ENCODE data around the gene GPR15LG.
"Not testable (repeated sequence)": the region's sequence is repeated elsewhere in the genome, so short reads cannot be mapped to it uniquely, and the experiment has no call there.

GPR15LG gene

GRCh38 chr10:84173501-84173929 lies at the start of gene GPR15LG:
GPR15LG (plus strand) TSS chr10:84173801; CDS start chr10:84173852, 51 bp downstream.
- no peak for DNase-seq

GRCh38 chr10:84125910-84126784 lies 47.5 kb upstream of the GPR15LG start:
- not testable (repeated sequence) for DNase-seq

GRCh38 chr10:84126785-84127167 lies 46.8 kb upstream of the GPR15LG start:
- no peak for DNase-seq

- DNase-seq, result no peak
These were observed 37.8 kb upstream of the GPR15LG start for GRCh38 chr10:84135836-84136235.

- DNase-seq, result no peak
These were observed 35.8 kb upstream of the GPR15LG start for GRCh38 chr10:84137811-84138210.

- DNase-seq, result peak; percentile 54
These were observed 35.0 kb upstream of the GPR15LG start for GRCh38 chr10:84138478-84139125.

GRCh38 chr10:84139126-84140035 lies 34.2 kb upstream of the GPR15LG start, which contains the start of gene GHITM:
GHITM (plus strand) TSS chr10:84139509; CDS start chr10:84141501, 1,992 bp downstream.
- peak; percentile 100 for DNase-seq

- peak; percentile 56 for DNase-seq
These were observed 33.6 kb upstream of the GPR15LG start for GRCh38 chr10:84140036-84140379.

GRCh38 chr10:84147347-84147746 lies 26.3 kb upstream of the GPR15LG start:
- DNase-seq, result no peak

- peak; percentile 38 for DNase-seq
These were observed 25.5 kb upstream of the GPR15LG start for GRCh38 chr10:84148006-84148597.

GRCh38 chr10:84149854-84150253 lies 23.7 kb upstream of the GPR15LG start:
- DNase-seq, result no peak

- DNase-seq, result no peak
These were observed 20.8 kb upstream of the GPR15LG start for GRCh38 chr10:84152769-84153168.

- DNase-seq, result no peak
These were observed 18.1 kb upstream of the GPR15LG start for GRCh38 chr10:84155521-84155920.

- DNase-seq, result no peak
These were observed 17.6 kb upstream of the GPR15LG start for GRCh38 chr10:84156009-84156408.

- DNase-seq, result peak; percentile 83
These were observed 16.8 kb upstream of the GPR15LG start for GRCh38 chr10:84156768-84157167.

- DNase-seq, result no peak
These were observed 15.5 kb upstream of the GPR15LG start for GRCh38 chr10:84158061-84158460.

- peak; percentile 16 for DNase-seq
These were observed 15.1 kb upstream of the GPR15LG start for GRCh38 chr10:84158550-84158949.

- DNase-seq, result no peak
These were observed 14.4 kb upstream of the GPR15LG start for GRCh38 chr10:84159076-84159685.

GRCh38 chr10:84160663-84161362 lies 12.8 kb upstream of the GPR15LG start:
- no peak for DNase-seq

GRCh38 chr10:84163996-84164395 lies 9.6 kb upstream of the GPR15LG start:
- no peak for DNase-seq

GRCh38 chr10:84164442-84164841 lies 9.2 kb upstream of the GPR15LG start:
- DNase-seq, result no peak

Measured in inflammatory macrophage treated with lipopolysaccharide for 4 hours (primary cell).